ENCODE data around the gene VWF. TPM values are rescaled to one million over a fixed set of nuclear protein-coding genes. Genes with fewer than 3 reads are reported as not detected.

Gene VWF
- total RNA-seq, 1 donor, result 0.72 TPM

- H3K4me3 ChIP-seq (ENCODE audit: insufficient read depth, low read length), result no peak overlapping the region
- no peak overlapping the region for H3K4me2 ChIP-seq (ENCODE audit: insufficient read depth, low read length)
- no peaks in the 10 kb centered on the region for H3K79me2 ChIP-seq (ENCODE audit: insufficient read depth, low read length)
- no peaks in the 10 kb centered on the region for H3K9me3 ChIP-seq (ENCODE audit: low read depth, low read length)
- H3K36me3 ChIP-seq (ENCODE audit: insufficient read depth, low read length), result no peaks in the 10 kb centered on the region
- H2AFZ ChIP-seq (ENCODE audit: low read length), result no peak overlapping the region
- H3K27ac ChIP-seq (ENCODE audit: low read depth, low read length), result no peak overlapping the region
- DNase-seq (ENCODE audit: insufficient read length, low spot score, missing footprints), result no peak
- no peaks in the 10 kb centered on the region for H4K20me1 ChIP-seq (ENCODE audit: insufficient read depth, low read length)
- peaks cover 33% of the 10 kb centered on the region for H3K4me1 ChIP-seq (ENCODE audit: insufficient read depth, low read length)
- TF ChIP-seq CTCF (IDR thresholded peaks at IDR 0.05; ENCODE audit: extremely low read depth, low read depth, low read length), result no peak
- H3K27me3 ChIP-seq (ENCODE audit: insufficient read depth, low read length), result no peaks in the 10 kb centered on the region
These were observed 32.5 kb downstream of the VWF start for GRCh38 chr12:6091786-6092566.

- Histone ChIP-seq H3K4me3 (ENCODE audit: insufficient read depth, low read length) (no peak overlapping the region), H3K4me2 (ENCODE audit: insufficient read depth, low read length) (no peak overlapping the region), H3K27ac (ENCODE audit: low read depth, low read length) (no peak overlapping the region), H3K9me3 (ENCODE audit: low read depth, low read length) (no peaks in the 10 kb centered on the region), H2AFZ (ENCODE audit: low read length) (no peak overlapping the region), H3K79me2 (ENCODE audit: insufficient read depth, low read length) (no peaks in the 10 kb centered on the region), H4K20me1 (ENCODE audit: insufficient read depth, low read length) (no peaks in the 10 kb centered on the region), H3K4me1 (ENCODE audit: insufficient read depth, low read length) (peaks cover 33% of the 10 kb centered on the region), H3K27me3 (ENCODE audit: insufficient read depth, low read length) (no peaks in the 10 kb centered on the region), H3K36me3 (ENCODE audit: insufficient read depth, low read length) (no peaks in the 10 kb centered on the region)
- DNase-seq (ENCODE audit: insufficient read length, low spot score, missing footprints), result peak; percentile 46
- no peak for TF ChIP-seq CTCF (IDR thresholded peaks at IDR 0.05; ENCODE audit: extremely low read depth, low read depth, low read length)
These were observed 33.7 kb downstream of the VWF start for GRCh38 chr12:6090803-6091202.

GRCh38 chr12:6088921-6089747 is 35.3 kb downstream of the VWF start:
- Histone ChIP-seq H3K27ac (ENCODE audit: low read depth, low read length) (peak overlapping the region; percentile 41), H3K4me1 (ENCODE audit: insufficient read depth, low read length) (peaks cover 41% of the 10 kb centered on the region), H3K79me2 (ENCODE audit: insufficient read depth, low read length) (no peaks in the 10 kb centered on the region), H3K27me3 (ENCODE audit: insufficient read depth, low read length) (no peaks in the 10 kb centered on the region), H3K4me2 (ENCODE audit: insufficient read depth, low read length) (peak overlapping the region; percentile 57), H4K20me1 (ENCODE audit: insufficient read depth, low read length) (no peaks in the 10 kb centered on the region), H3K9me3 (ENCODE audit: low read depth, low read length) (no peaks in the 10 kb centered on the region), H3K4me3 (ENCODE audit: insufficient read depth, low read length) (no peak overlapping the region), H3K36me3 (ENCODE audit: insufficient read depth, low read length) (no peaks in the 10 kb centered on the region), H2AFZ (ENCODE audit: low read length) (peak overlapping the region; percentile 11)
- peak; percentile 92 for DNase-seq (ENCODE audit: insufficient read length, low spot score, missing footprints)
- TF ChIP-seq CTCF (IDR thresholded peaks at IDR 0.05; ENCODE audit: extremely low read depth, low read depth, low read length), result no peak

GRCh38 chr12:6086316-6086715 is 38.2 kb downstream of the VWF start:
- Histone ChIP-seq H3K4me2 (ENCODE audit: insufficient read depth, low read length) (no peak overlapping the region), H3K4me3 (ENCODE audit: insufficient read depth, low read length) (no peak overlapping the region), H4K20me1 (ENCODE audit: insufficient read depth, low read length) (no peaks in the 10 kb centered on the region), H3K27ac (ENCODE audit: low read depth, low read length) (no peak overlapping the region), H3K36me3 (ENCODE audit: insufficient read depth, low read length) (no peaks in the 10 kb centered on the region), H3K79me2 (ENCODE audit: insufficient read depth, low read length) (no peaks in the 10 kb centered on the region), H3K27me3 (ENCODE audit: insufficient read depth, low read length) (no peaks in the 10 kb centered on the region), H3K4me1 (ENCODE audit: insufficient read depth, low read length) (peaks cover 24% of the 10 kb centered on the region), H2AFZ (ENCODE audit: low read length) (peak overlapping the region; percentile 4), H3K9me3 (ENCODE audit: low read depth, low read length) (no peaks in the 10 kb centered on the region)
- TF ChIP-seq CTCF (IDR thresholded peaks at IDR 0.05; ENCODE audit: extremely low read depth, low read depth, low read length), result no peak
- DNase-seq (ENCODE audit: insufficient read length, low spot score, missing footprints), result peak; percentile 89

All from osteoblast (primary cell).